ENCODE measurements around the gene NAV3. TPM values are rescaled to one million over a fixed set of nuclear protein-coding genes. Genes with fewer than 3 reads are reported as not detected.

Gene NAV3
- total RNA-seq, 2 donors from 2014 or later, result not detected

GRCh38 chr12:78038986-78039385 is 208.3 kb downstream of the NAV3 start:
- Mint-ChIP-seq H3K27me3 (no peaks in the 10 kb centered on the region), H3K9me3 (peaks cover 10% of the 10 kb centered on the region), H3K4me1 (no peaks in the 10 kb centered on the region), H3K4me3 (no peak overlapping the region), H3K27ac (no peak overlapping the region), H3K36me3 (ENCODE audit: low read depth) (no peaks in the 10 kb centered on the region)
- ATAC-seq (replicated peaks), result no peak

GRCh38 chr12:78040111-78040510 is 209.4 kb downstream of the NAV3 start:
- H3K4me1 Mint-ChIP-seq, result no peaks in the 10 kb centered on the region
- H3K27ac Mint-ChIP-seq, result no peak overlapping the region
- peaks cover 10% of the 10 kb centered on the region for H3K9me3 Mint-ChIP-seq
- no peak overlapping the region for H3K4me3 Mint-ChIP-seq
- ATAC-seq (replicated peaks), result no peak
- H3K27me3 Mint-ChIP-seq, result no peaks in the 10 kb centered on the region
- no peaks in the 10 kb centered on the region for H3K36me3 Mint-ChIP-seq (ENCODE audit: low read depth)

GRCh38 chr12:78050790-78051189 is 220.1 kb downstream of the NAV3 start:
- no peak for ATAC-seq (replicated peaks)
- Mint-ChIP-seq H3K4me1 (no peaks in the 10 kb centered on the region), H3K36me3 (ENCODE audit: low read depth) (no peaks in the 10 kb centered on the region), H3K27ac (no peak overlapping the region), H3K4me3 (no peak overlapping the region), H3K27me3 (no peaks in the 10 kb centered on the region), H3K9me3 (peaks cover 22% of the 10 kb centered on the region)

GRCh38 chr12:78055545-78055944 is 224.9 kb downstream of the NAV3 start:
- Mint-ChIP-seq H3K4me3 (no peak overlapping the region), H3K27me3 (no peaks in the 10 kb centered on the region), H3K27ac (no peak overlapping the region), H3K9me3 (peaks cover 6% of the 10 kb centered on the region), H3K4me1 (no peaks in the 10 kb centered on the region), H3K36me3 (ENCODE audit: low read depth) (no peaks in the 10 kb centered on the region)
- ATAC-seq (replicated peaks), result no peak

GRCh38 chr12:78057075-78057474 is 226.4 kb downstream of the NAV3 start:
- H3K27me3 Mint-ChIP-seq, result no peaks in the 10 kb centered on the region
- H3K4me3 Mint-ChIP-seq, result no peak overlapping the region
- no peaks in the 10 kb centered on the region for H3K36me3 Mint-ChIP-seq (ENCODE audit: low read depth)
- ATAC-seq (replicated peaks), result no peak
- H3K4me1 Mint-ChIP-seq, result no peaks in the 10 kb centered on the region
- peaks cover 4% of the 10 kb centered on the region for H3K9me3 Mint-ChIP-seq
- no peak overlapping the region for H3K27ac Mint-ChIP-seq

GRCh38 chr12:78060186-78060585 is 229.5 kb downstream of the NAV3 start:
- no peak for ATAC-seq (replicated peaks)
- Mint-ChIP-seq H3K36me3 (ENCODE audit: low read depth) (no peaks in the 10 kb centered on the region), H3K9me3 (peaks cover 8% of the 10 kb centered on the region), H3K27ac (no peak overlapping the region), H3K27me3 (no peaks in the 10 kb centered on the region), H3K4me3 (no peak overlapping the region), H3K4me1 (no peaks in the 10 kb centered on the region)

GRCh38 chr12:78062786-78063185 is 232.1 kb downstream of the NAV3 start:
- ATAC-seq (replicated peaks), result no peak
- Mint-ChIP-seq H3K27me3 (no peaks in the 10 kb centered on the region), H3K4me3 (no peak overlapping the region), H3K9me3 (peaks cover 4% of the 10 kb centered on the region), H3K36me3 (ENCODE audit: low read depth) (no peaks in the 10 kb centered on the region), H3K27ac (no peak overlapping the region), H3K4me1 (no peaks in the 10 kb centered on the region)

- no peaks in the 10 kb centered on the region for H3K27me3 Mint-ChIP-seq
- no peak overlapping the region for H3K4me3 Mint-ChIP-seq
- peaks cover 4% of the 10 kb centered on the region for H3K9me3 Mint-ChIP-seq
- H3K36me3 Mint-ChIP-seq (ENCODE audit: low read depth), result no peaks in the 10 kb centered on the region
- no peak overlapping the region for H3K27ac Mint-ChIP-seq
- H3K4me1 Mint-ChIP-seq, result no peaks in the 10 kb centered on the region
- ATAC-seq (replicated peaks), result no peak
Observed at GRCh38 chr12:78081590-78082314, 251.1 kb downstream of the NAV3 start.

GRCh38 chr12:78085542-78086182 is 255.0 kb downstream of the NAV3 start:
- H3K4me1 Mint-ChIP-seq, result no peaks in the 10 kb centered on the region
- no peak overlapping the region for H3K27ac Mint-ChIP-seq
- no peaks in the 10 kb centered on the region for H3K36me3 Mint-ChIP-seq (ENCODE audit: low read depth)
- H3K4me3 Mint-ChIP-seq, result no peak overlapping the region
- H3K27me3 Mint-ChIP-seq, result no peaks in the 10 kb centered on the region
- no peak for ATAC-seq (replicated peaks)
- H3K9me3 Mint-ChIP-seq, result peaks cover 6% of the 10 kb centered on the region

- no peaks in the 10 kb centered on the region for H3K4me1 Mint-ChIP-seq
- no peaks in the 10 kb centered on the region for H3K27me3 Mint-ChIP-seq
- no peak overlapping the region for H3K27ac Mint-ChIP-seq
- peaks cover 5% of the 10 kb centered on the region for H3K9me3 Mint-ChIP-seq
- H3K36me3 Mint-ChIP-seq (ENCODE audit: low read depth), result no peaks in the 10 kb centered on the region
- no peak overlapping the region for H3K4me3 Mint-ChIP-seq
- no peak for ATAC-seq (replicated peaks)
Observed at GRCh38 chr12:78086553-78087362, 256.1 kb downstream of the NAV3 start.

GRCh38 chr12:78087363-78087675 is 256.6 kb downstream of the NAV3 start:
- ATAC-seq (replicated peaks), result no peak
- Mint-ChIP-seq H3K27me3 (no peaks in the 10 kb centered on the region), H3K4me1 (no peaks in the 10 kb centered on the region), H3K4me3 (no peak overlapping the region), H3K9me3 (peaks cover 5% of the 10 kb centered on the region), H3K36me3 (ENCODE audit: low read depth) (no peaks in the 10 kb centered on the region), H3K27ac (no peak overlapping the region)

GRCh38 chr12:78088391-78088832 is 257.7 kb downstream of the NAV3 start:
- Mint-ChIP-seq H3K27ac (no peak overlapping the region), H3K9me3 (peaks cover 8% of the 10 kb centered on the region), H3K4me3 (no peak overlapping the region)

GRCh38 chr12:78090266-78090665 is 259.6 kb downstream of the NAV3 start:
- Mint-ChIP-seq H3K27me3 (no peaks in the 10 kb centered on the region), H3K27ac (no peak overlapping the region), H3K36me3 (ENCODE audit: low read depth) (no peaks in the 10 kb centered on the region), H3K9me3 (peaks cover 10% of the 10 kb centered on the region), H3K4me1 (no peaks in the 10 kb centered on the region), H3K4me3 (no peak overlapping the region)
- ATAC-seq (replicated peaks), result no peak

More at GRCh38 chr12:78088391-78088832, 257.7 kb downstream of the NAV3 start:
- no peaks in the 10 kb centered on the region for H3K4me1 Mint-ChIP-seq
- H3K27me3 Mint-ChIP-seq, result no peaks in the 10 kb centered on the region
- no peaks in the 10 kb centered on the region for H3K36me3 Mint-ChIP-seq (ENCODE audit: low read depth)
- no peak for ATAC-seq (replicated peaks)

- Mint-ChIP-seq H3K4me3 (no peak overlapping the region), H3K27ac (no peak overlapping the region), H3K9me3 (peaks cover 10% of the 10 kb centered on the region), H3K4me1 (no peaks in the 10 kb centered on the region), H3K36me3 (ENCODE audit: low read depth) (no peaks in the 10 kb centered on the region), H3K27me3 (no peaks in the 10 kb centered on the region)
- no peak for ATAC-seq (replicated peaks)
Observed at GRCh38 chr12:78095623-78096022, 264.9 kb downstream of the NAV3 start.

All from activated T-helper 17 cell treated with anti-CD3 and anti-CD28 coated beads, Interleukin-2, amount 50 U/mL, for 72 hours (primary cell).